CD14-positive monocyte (primary cell): ENCODE data around the gene BNIP2. TPM values are rescaled to one million over a fixed set of nuclear protein-coding genes. Genes with fewer than 3 reads are reported as not detected.
"Not testable (repeated sequence)": the region's sequence is repeated elsewhere in the genome, so short reads cannot be mapped to it uniquely, and the experiment has no call there.

ENCODE experiments used
- DNase-seq, 3 donors: peaks; one replicate each; pipeline ENCODE4 v3.0.0-alpha.2; 2011 to 2022
- H2AFZ ChIP-seq: 2 replicates; pipeline ENCODE4 v1.6.0; 2012; ENCODE audit warnings: mild to moderate bottlenecking, low read depth, low read length, inconsistent platforms; ENCODE audit not compliant: insufficient read depth, poor library complexity, severe bottlenecking
- H3K27ac ChIP-seq, 2 donors: 1 replicate in 1 of 2; 2 replicates in 1 of 2; pipeline ENCODE4 v1.5.1; 2012 to 2013; ENCODE audit warnings: low read length in 2 of 2, control low read depth in 1 of 2, inconsistent platforms in 1 of 2, low read depth in 1 of 2, mild to moderate bottlenecking in 1 of 2
- H3K27me3 ChIP-seq, 2 donors: one replicate each; pipeline versions ENCODE4 v1.6.0 to v1.6.1; 2011 to 2013; ENCODE audit warnings: low read length in 2 of 2; ENCODE audit not compliant: control insufficient read depth in 2 of 2, insufficient read depth in 2 of 2
- H3K36me3 ChIP-seq, 2 donors: replicated peaks in 1 of 2; 1 replicate in 1 of 2; 2 replicates in 1 of 2; pipeline versions ENCODE4 v1.5.1 to v1.6.1; 2012 to 2013; ENCODE audit warnings: low read length in 2 of 2, control low read depth in 1 of 2, inconsistent platforms in 1 of 2, mild to moderate bottlenecking in 1 of 2; ENCODE audit not compliant: insufficient read depth in 2 of 2, control insufficient read depth in 1 of 2
- H3K4me1 ChIP-seq, 2 donors: 1 replicate in 1 of 2; 2 replicates in 1 of 2; pipeline versions ENCODE4 v1.5.1 to v1.6.1; 2012 to 2013; ENCODE audit warnings: low read length in 2 of 2, control low read depth in 1 of 2, inconsistent platforms in 1 of 2, mild to moderate bottlenecking in 1 of 2, moderate library complexity in 1 of 2; ENCODE audit not compliant: insufficient read depth in 2 of 2, control insufficient read depth in 1 of 2
- H3K4me2 ChIP-seq: replicated peaks from 2 replicates; pipeline ENCODE3; 2012; ENCODE audit warnings: low read length, moderate library complexity, mild to moderate bottlenecking; ENCODE audit not compliant: poor library complexity, severe bottlenecking; ENCODE audit errors: extremely low read depth
- H3K4me3 ChIP-seq, 3 experiments: fragments of 200-600 bp in 1 of 3; sonication (generic) in 1 of 3; replicated peaks in 1 of 3; 1 replicate in 2 of 3; 2 replicates in 1 of 3; pipeline ENCODE4 v1.5.1; 2011 to 2013; ENCODE audit warnings: low read length in 3 of 3, mild to moderate bottlenecking in 3 of 3, control low read depth in 2 of 3, low read depth in 2 of 3, inconsistent platforms in 1 of 3, moderate library complexity in 1 of 3
- H3K79me2 ChIP-seq: 2 replicates; pipeline ENCODE4 v1.6.0; 2012; ENCODE audit warnings: mild to moderate bottlenecking, control low read depth, inconsistent platforms, low read length, moderate library complexity; ENCODE audit not compliant: insufficient read depth
- H3K9ac ChIP-seq: 2 replicates; pipeline ENCODE4 v1.6.0; 2017; ENCODE audit warnings: low read length, mild to moderate bottlenecking; ENCODE audit not compliant: insufficient read depth, poor library complexity, severe bottlenecking
- H3K9me3 ChIP-seq, 2 donors: replicated peaks in 1 of 2; 1 replicate in 1 of 2; 2 replicates in 1 of 2; pipeline versions ENCODE4 v1.5.1 to v1.6.1; 2012 to 2013; ENCODE audit warnings: low read length in 2 of 2, control low read depth in 1 of 2; ENCODE audit not compliant: control insufficient read depth in 1 of 2, insufficient read depth in 1 of 2
- H4K20me1 ChIP-seq: 2 replicates; pipeline ENCODE4 v1.6.0; 2012; ENCODE audit warnings: mild to moderate bottlenecking, low read length, control low read depth, moderate library complexity; ENCODE audit not compliant: insufficient read depth
- H3K27ac Mint-ChIP-seq, 7 donors: one replicate each; pipeline ENCODE4 v1.8.0; 2020; ENCODE audit warnings: mild to moderate bottlenecking in 7 of 7, mixed read lengths in 7 of 7, moderate library complexity in 6 of 7, inconsistent platforms in 2 of 7
- H3K27me3 Mint-ChIP-seq, 3 donors: one replicate each; pipeline ENCODE4 v1.8.0; 2021 to 2022; ENCODE audit warnings: low read depth in 3 of 3, mild to moderate bottlenecking in 3 of 3, mixed read lengths in 3 of 3, moderate library complexity in 3 of 3, inconsistent platforms in 1 of 3
- H3K36me3 Mint-ChIP-seq, 2 donors: one replicate each; pipeline ENCODE4 v1.8.0; 2020; ENCODE audit warnings: mixed read lengths in 2 of 2, inconsistent platforms in 1 of 2, mild to moderate bottlenecking in 1 of 2
- H3K4me1 Mint-ChIP-seq: one replicate; pipeline ENCODE4 v1.8.0; 2020; ENCODE audit warnings: mild to moderate bottlenecking, mixed read lengths
- H3K4me3 Mint-ChIP-seq, 2 donors: one replicate each; pipeline ENCODE4 v1.8.0; 2020; ENCODE audit warnings: mild to moderate bottlenecking in 2 of 2, mixed read lengths in 2 of 2, moderate library complexity in 1 of 2
- H3K9me3 Mint-ChIP-seq, 7 donors: one replicate each; pipeline ENCODE4 v1.8.0; 2020 to 2022; ENCODE audit warnings: mixed read lengths in 7 of 7, mild to moderate bottlenecking in 6 of 7, moderate library complexity in 6 of 7, inconsistent platforms in 2 of 7
- WGBS: methylation state at CpG from one replicate; pipeline ENCODE4 v1.1.5; 2013; ENCODE audit warnings: missing lambda C conversion rate; ENCODE audit not compliant: insufficient coverage; 5-methylcytosine and 5-hydroxymethylcytosine counted together
- intact Hi-C, 2 donors: fragments of 100-400 bp; cut with micrococcal nuclease; formaldehyde crosslinking; loops; one replicate each; pipeline versions ENCODE4 v1.15.0 to v1.15.1; 2023
- polyA plus RNA-seq, 3 donors: library from polyadenylated mRNA; depleted of rRNA in 1 of 3; unstranded in 2 of 3; stranded (reverse) in 1 of 3; fragments of 300-500 nt in 2 of 3; fragments of >200 nt in 1 of 3; fragmentation: Illumina TruSeq in 2 of 3; gene quantifications; 1 replicate in 2 of 3; 2 replicates in 1 of 3; pipeline ENCODE4 v1.2.3, GENCODE V29; 2012 to 2021
- TF ChIP-seq, protein P1 (sequence below): fragments of 200-600 bp; IDR thresholded peaks from one replicate; pipeline ENCODE4 v1.8.0; 2022; ENCODE audit warnings: antibody characterized with exemption, mild to moderate bottlenecking

BNIP2 gene
- polyA plus RNA-seq, 3 donors: 83.4 to 189 (median 136) TPM

DNA sequence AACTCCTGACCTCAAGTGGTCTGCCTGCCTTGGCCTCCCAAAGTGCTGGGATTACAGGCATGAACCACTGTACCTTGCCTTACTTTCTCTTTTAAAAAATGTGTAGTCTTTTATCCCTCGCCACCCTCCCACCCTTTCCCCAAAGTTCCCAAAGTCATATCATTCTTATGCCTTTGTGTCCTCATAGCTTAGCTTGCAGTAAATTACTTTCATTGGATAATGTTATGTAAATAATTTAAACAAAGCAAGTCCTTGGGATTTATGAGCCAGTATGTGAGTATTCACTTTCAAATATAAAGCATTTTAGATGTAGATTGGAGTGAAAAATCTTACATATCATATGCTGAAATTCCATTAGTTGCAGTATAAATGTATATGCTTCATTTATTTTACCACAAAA is 42.8 kb downstream of the BNIP2 start:
- Mint-ChIP-seq H3K4me1 (no peaks in the 10 kb centered on the region), H3K36me3 (peaks cover 39 to 68% of the 10 kb centered on the region in 2 donors), H3K9me3 (no peaks in the 10 kb centered on the region), H3K4me3 (no peak overlapping the region), H3K27me3 (no peaks in the 10 kb centered on the region), H3K27ac (no peak overlapping the region)
- Histone ChIP-seq H3K79me2 (peaks cover 11% of the 10 kb centered on the region), H3K9me3 (no peaks in the 10 kb centered on the region), H3K4me3 (no peak overlapping the region), H3K4me2 (no peak overlapping the region), H3K9ac (no peak overlapping the region), H3K4me1 (no peaks in the 10 kb centered on the region), H2AFZ (no peak overlapping the region), H3K36me3 (peaks cover 65 to 90% of the 10 kb centered on the region in 2 donors), H4K20me1 (peaks cover 13% of the 10 kb centered on the region), H3K27me3 (no peaks in the 10 kb centered on the region), H3K27ac (no peak overlapping the region)
- TF ChIP-seq, protein P1, sequence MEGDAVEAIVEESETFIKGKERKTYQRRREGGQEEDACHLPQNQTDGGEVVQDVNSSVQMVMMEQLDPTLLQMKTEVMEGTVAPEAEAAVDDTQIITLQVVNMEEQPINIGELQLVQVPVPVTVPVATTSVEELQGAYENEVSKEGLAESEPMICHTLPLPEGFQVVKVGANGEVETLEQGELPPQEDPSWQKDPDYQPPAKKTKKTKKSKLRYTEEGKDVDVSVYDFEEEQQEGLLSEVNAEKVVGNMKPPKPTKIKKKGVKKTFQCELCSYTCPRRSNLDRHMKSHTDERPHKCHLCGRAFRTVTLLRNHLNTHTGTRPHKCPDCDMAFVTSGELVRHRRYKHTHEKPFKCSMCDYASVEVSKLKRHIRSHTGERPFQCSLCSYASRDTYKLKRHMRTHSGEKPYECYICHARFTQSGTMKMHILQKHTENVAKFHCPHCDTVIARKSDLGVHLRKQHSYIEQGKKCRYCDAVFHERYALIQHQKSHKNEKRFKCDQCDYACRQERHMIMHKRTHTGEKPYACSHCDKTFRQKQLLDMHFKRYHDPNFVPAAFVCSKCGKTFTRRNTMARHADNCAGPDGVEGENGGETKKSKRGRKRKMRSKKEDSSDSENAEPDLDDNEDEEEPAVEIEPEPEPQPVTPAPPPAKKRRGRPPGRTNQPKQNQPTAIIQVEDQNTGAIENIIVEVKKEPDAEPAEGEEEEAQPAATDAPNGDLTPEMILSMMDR: no peak
- WGBS: no CpG with 5 or more reads among the region's 1 CpG
- intact Hi-C loops: no loop called here
- no peak for DNase-seq

DNA sequence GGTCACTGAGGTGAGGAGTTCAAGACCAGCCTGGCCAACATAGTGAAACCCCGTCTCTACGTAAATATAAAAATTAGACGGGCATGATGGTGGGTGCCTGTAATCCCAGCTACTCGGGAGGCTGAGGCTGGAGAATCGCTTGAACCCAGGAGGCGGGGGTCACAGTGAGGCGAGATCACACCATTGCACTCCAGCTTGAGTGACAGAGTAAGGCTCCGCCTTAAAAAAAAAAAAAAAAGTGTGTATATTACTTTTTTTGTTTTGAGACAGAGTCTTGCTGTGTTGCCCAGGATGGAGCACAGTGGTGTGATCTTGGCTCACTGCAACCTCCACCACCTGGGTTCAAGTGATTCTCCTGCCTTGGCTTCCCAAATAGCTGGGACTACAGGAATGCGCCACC is 43.3 kb downstream of the BNIP2 start:
- intact Hi-C loops, H3K79me2 ChIP-seq, H2AFZ ChIP-seq, H3K4me2 ChIP-seq, H3K4me3 ChIP-seq, H3K9ac ChIP-seq, H3K27me3 Mint-ChIP-seq, H3K4me3 Mint-ChIP-seq, H3K9me3 ChIP-seq, H3K27ac Mint-ChIP-seq, H3K4me1 Mint-ChIP-seq, H3K4me1 ChIP-seq, H3K27me3 ChIP-seq, H3K27ac ChIP-seq, H3K9me3 Mint-ChIP-seq, DNase-seq: not testable (repeated sequence)
- WGBS: 95% methylated on average over 8 of the region's 9 CpGs
- peaks cover 43 to 71% of the 10 kb centered on the region in 2 donors for H3K36me3 Mint-ChIP-seq
- Histone ChIP-seq H3K36me3 (peaks cover 67 to 90% of the 10 kb centered on the region in 2 donors), H4K20me1 (peaks cover 10% of the 10 kb centered on the region)
